T-cell (primary cell): Measurements from ENCODE around the gene SPAG6. TPM values are rescaled to one million over a fixed set of nuclear protein-coding genes. Genes with fewer than 3 reads are reported as not detected.

ENCODE experiments used
- ATAC-seq, 4 experiments: fragments of 200-7000 bp in 3 of 4; fragments of 150-1000 bp in 1 of 4; cut with Tn5 transposase; replicated peaks in 1 of 4; 1 replicate in 3 of 4; 2 replicates in 1 of 4; pipeline ENCODE4 v1.10.0; 2021; ENCODE audit warnings: moderate library complexity in 3 of 4, mild to moderate bottlenecking in 2 of 4, moderate number of reproducible peaks in 1 of 4
- CTCF ChIA-PET, 2 donors: fragments of 300-600 bp; sonication (Branson Sonifier 250); formaldehyde crosslinking; loops; one replicate each; lab custom pipeline; 2022; ENCODE audit warnings: antibody characterized with exemption in 2 of 2; lab: Charles Lee
- POLR2A ChIA-PET, 2 donors: fragments of 300-600 bp; sonication (Branson Sonifier 250); formaldehyde crosslinking; loops; one replicate each; lab custom pipeline; 2022; ENCODE audit warnings: antibody characterized with exemption in 2 of 2; lab: Charles Lee
- DNase-seq, 35 experiments: peaks; one replicate each; pipeline versions ENCODE4 v3.0.0 to v3.0.0-alpha.2; 2013 to 2023
- H3K27ac ChIP-seq: one replicate; pipeline ENCODE4 v1.5.1; 2013; ENCODE audit warnings: low read length
- H3K27me3 ChIP-seq, 2 experiments: replicated peaks in 1 of 2; 1 replicate in 1 of 2; 2 replicates in 1 of 2; pipeline versions ENCODE4 v1.6.1 to v1.7.0; 2013; ENCODE audit warnings: low read length in 1 of 2, mixed read lengths in 1 of 2; ENCODE audit not compliant: control insufficient read depth in 2 of 2, insufficient read depth in 2 of 2; ENCODE audit errors: extremely low read depth in 1 of 2
- H3K36me3 ChIP-seq, 2 donors: 1 replicate in 1 of 2; 2 replicates in 1 of 2; pipeline versions ENCODE4 v1.6.1 to v1.7.0; 2013; ENCODE audit warnings: low read length in 1 of 2; ENCODE audit not compliant: control insufficient read depth in 2 of 2, insufficient read depth in 1 of 2; ENCODE audit errors: extremely low read depth in 1 of 2
- H3K4me1 ChIP-seq, 2 experiments: 1 replicate in 1 of 2; 2 replicates in 1 of 2; pipeline versions ENCODE4 v1.6.1 to v1.7.0; 2013; ENCODE audit warnings: low read length in 2 of 2, mixed read lengths in 1 of 2; ENCODE audit not compliant: insufficient read depth in 2 of 2, control insufficient read depth in 1 of 2; ENCODE audit errors: extremely low read depth in 1 of 2
- H3K4me3 ChIP-seq, 2 donors: 1 replicate in 1 of 2; 2 replicates in 1 of 2; pipeline versions ENCODE4 v1.5.1 to v1.7.0; 2013; ENCODE audit warnings: mild to moderate bottlenecking in 2 of 2, low read length in 1 of 2, moderate library complexity in 1 of 2; ENCODE audit not compliant: control insufficient read depth in 1 of 2; ENCODE audit errors: extremely low read depth in 1 of 2
- H3K9me3 ChIP-seq: 2 replicates; pipeline ENCODE4 v1.7.0; 2013
- H3K27ac Mint-ChIP-seq, 2 donors: one replicate each; pipeline ENCODE4 v1.8.0; 2020 to 2021; ENCODE audit warnings: mild to moderate bottlenecking in 2 of 2, mixed read lengths in 2 of 2
- H3K27me3 Mint-ChIP-seq, 2 donors: one replicate each; pipeline ENCODE4 v1.8.0; 2021 to 2022; ENCODE audit warnings: mixed read lengths in 2 of 2
- H3K36me3 Mint-ChIP-seq: one replicate; pipeline ENCODE4 v1.8.0; 2021; ENCODE audit warnings: mixed read lengths
- H3K4me1 Mint-ChIP-seq, 3 donors: one replicate each; pipeline ENCODE4 v1.8.0; 2020 to 2022; ENCODE audit warnings: mixed read lengths in 3 of 3, mild to moderate bottlenecking in 1 of 3
- H3K4me3 Mint-ChIP-seq, 3 donors: one replicate each; pipeline ENCODE4 v1.8.0; 2020 to 2022; ENCODE audit warnings: mild to moderate bottlenecking in 3 of 3, mixed read lengths in 3 of 3, moderate library complexity in 3 of 3
- H3K9me3 Mint-ChIP-seq, 3 donors: one replicate each; pipeline ENCODE4 v1.8.0; 2020 to 2022; ENCODE audit warnings: mixed read lengths in 3 of 3
- WGBS: methylation state at CpG from one replicate; pipeline ENCODE4 v1.1.5; 2013; ENCODE audit warnings: missing lambda C conversion rate; ENCODE audit not compliant: insufficient coverage; 5-methylcytosine and 5-hydroxymethylcytosine counted together
- total RNA-seq, 35 experiments: library from RNA in 6 of 35; stranded (reverse) in 6 of 35; fragments of 120-200 nt in 1 of 35; gene quantifications; one replicate each; pipeline versions ENCODE4 v1.2.1 to v1.2.4 and lab custom pipeline; 2013 to 2026

Gene SPAG6
- total RNA-seq, 5 donors from 2014 or later (not counting 1 experiment from before 2014, with no cell fraction given), result 0.23 to 0.33 TPM; not detected in 3

DNA sequence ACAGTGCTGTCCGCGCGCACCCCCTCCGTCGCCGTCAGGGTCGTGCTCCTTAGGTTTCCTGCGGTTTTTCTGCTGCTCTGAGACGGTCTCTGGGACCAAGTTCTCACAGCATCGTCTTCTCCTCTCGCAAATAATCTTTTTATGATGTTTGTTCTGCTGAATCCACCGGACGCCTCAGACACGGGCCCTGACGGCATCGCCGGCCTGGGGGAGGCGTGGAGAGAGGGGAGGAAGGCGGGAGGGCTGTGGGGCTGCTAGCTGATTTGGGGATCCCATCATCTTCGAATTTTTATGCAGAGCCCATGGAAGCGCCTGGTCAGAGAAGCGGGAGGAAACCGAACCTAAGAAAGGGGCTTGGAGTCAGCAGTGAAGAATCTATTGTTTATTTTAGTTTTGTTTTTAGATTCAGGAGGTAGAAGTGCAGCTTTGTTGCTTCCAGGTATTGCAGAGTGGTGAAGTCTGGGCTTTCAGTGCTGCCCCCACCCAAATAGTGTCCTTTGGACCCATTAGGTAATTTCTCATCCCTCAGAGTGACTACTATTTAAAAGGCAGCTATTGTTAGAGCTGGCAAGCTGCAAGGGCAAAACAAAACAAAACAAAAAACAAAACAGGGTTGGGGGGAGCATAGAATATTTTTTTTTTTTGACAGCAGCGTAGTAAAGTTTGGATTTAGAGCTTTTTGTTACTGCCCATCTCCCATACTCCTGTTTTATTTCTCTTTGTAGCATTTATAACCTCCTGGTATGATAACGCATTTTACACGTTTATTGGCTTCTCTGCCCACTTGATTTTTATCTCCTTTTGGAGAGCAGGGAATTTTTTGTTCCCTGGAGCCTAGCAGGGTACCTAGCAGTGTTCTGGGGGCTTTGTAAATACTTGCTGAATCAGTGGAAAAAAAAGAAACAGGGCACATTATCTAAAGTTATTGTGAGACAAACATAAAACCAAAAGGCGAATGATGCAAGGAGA is 92.6 kb downstream of the SPAG6 start:
- H3K4me1 ChIP-seq, result peaks cover 8 to 19% of the 10 kb centered on the region in 2 experiments
- Mint-ChIP-seq H3K36me3 (no peaks in the 10 kb centered on the region), H3K9me3 (no peaks in the 10 kb centered on the region), H3K4me1 (peaks cover 25 to 36% (median 35%) of the 10 kb centered on the region in 3 donors), H3K27me3 (peaks cover 0 to 1% of the 10 kb centered on the region in 2 donors), H3K27ac (peak overlapping the region; percentile 98 to 100), H3K4me3 (peak overlapping the region; percentile 95 to 97 (median 96))
- H3K36me3 ChIP-seq, result no peaks in the 10 kb centered on the region
- 6% methylated on average over 20 of the region's 27 CpGs for WGBS
- DNase-seq, result peak in 25 of 35 experiments; percentile 7 to 63 (median 27)
- ATAC-seq, result peak; percentile 19 to 39 (median 25)
- POLR2A ChIA-PET, result interaction anchor here (0.6 to 1.3 kb wide), 7 partner anchors 10 to 729 kb away, joined by 3 to 5 read pairs (median 3); partner anchors contain the start of genes DNAJC1 (in 2 of the 2) and COMMD3 (in 1 of the 2)
- no peaks in the 10 kb centered on the region for H3K9me3 ChIP-seq
- CTCF ChIA-PET, result interaction anchor here (0.6 to 1.3 kb wide), 4 partner anchors 10 to 447 kb away, joined by 3 to 6 read pairs (median 4); partner anchors contain the start of gene SPAG6 (in 1 of the 2)
- peak overlapping the region; percentile 80 to 96 for H3K4me3 ChIP-seq
- no peaks in the 10 kb centered on the region for H3K27me3 ChIP-seq
- peak overlapping the region; percentile 97 for H3K27ac ChIP-seq

DNA sequence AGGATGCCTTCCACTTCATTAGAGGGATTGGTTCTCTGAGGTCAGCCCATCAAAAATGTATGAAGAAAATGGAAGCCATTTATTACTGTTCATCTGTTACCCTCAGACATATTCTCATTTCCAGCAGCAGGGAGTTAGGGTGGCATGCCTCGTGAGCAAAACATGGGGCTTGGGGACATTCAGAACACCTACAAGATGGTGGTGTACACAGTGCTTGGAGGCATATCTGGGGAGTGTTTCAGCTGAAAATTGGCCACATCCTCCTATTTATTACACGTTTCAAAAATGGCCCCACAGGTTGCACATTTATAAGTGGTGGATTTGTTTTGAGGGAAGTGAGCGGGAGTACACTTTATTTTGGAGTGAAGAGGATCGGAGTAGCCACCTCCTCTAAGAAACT is 93.4 kb downstream of the SPAG6 start:
- Histone ChIP-seq H3K9me3 (no peaks in the 10 kb centered on the region), H3K27ac (peak overlapping the region; percentile 97), H3K4me3 (no peak overlapping the region), H3K36me3 (no peaks in the 10 kb centered on the region), H3K27me3 (no peaks in the 10 kb centered on the region), H3K4me1 (peaks cover 8 to 19% of the 10 kb centered on the region in 2 experiments)
- Mint-ChIP-seq H3K4me1 (peaks cover 25 to 36% (median 35%) of the 10 kb centered on the region in 3 donors), H3K9me3 (no peaks in the 10 kb centered on the region), H3K27me3 (no peaks in the 10 kb centered on the region), H3K36me3 (no peaks in the 10 kb centered on the region), H3K27ac (peak overlapping the region; percentile 69 to 100), H3K4me3 (peak overlapping the region; percentile 95 to 97 (median 96))
- POLR2A ChIA-PET, result interaction anchor here (0.6 to 1.3 kb wide), 3 partner anchors 123 to 730 kb away, joined by 3 read pairs; partner anchors contain the start of genes COMMD3 (in 1 of the 2) and DNAJC1 (in 1 of the 2)
- WGBS, result no CpG with 5 or more reads among the region's 4 CpGs
- DNase-seq (peak in 1 of 35 experiments; percentile 13), ATAC-seq (no peak)
- CTCF ChIA-PET, result interaction anchor here in 1 of 2 donors (0.7 to 1.3 kb wide), 2 partner anchors 93 to 447 kb away, joined by 3 to 4 read pairs; partner anchors contain the start of gene SPAG6

DNA sequence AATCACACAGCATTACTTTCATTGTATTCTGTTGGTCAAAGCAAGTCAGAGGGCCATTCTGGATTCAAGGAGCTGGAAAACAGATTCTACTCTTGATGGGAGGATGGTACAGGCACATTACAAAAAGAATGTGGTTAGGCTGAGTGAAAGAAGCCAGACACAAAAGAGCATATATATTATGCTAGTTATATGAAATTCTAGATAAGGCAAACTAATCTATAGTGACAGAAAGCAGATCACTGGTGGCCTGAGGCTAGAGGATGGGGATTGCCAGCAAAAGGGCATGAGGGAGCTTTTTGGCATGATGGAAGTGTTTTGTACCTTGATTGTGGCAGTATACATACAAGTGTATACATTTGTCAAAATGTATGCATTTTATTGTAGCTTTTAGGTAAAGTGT is 96.8 kb downstream of the SPAG6 start:
- Histone ChIP-seq H3K9me3 (no peaks in the 10 kb centered on the region), H3K4me3 (no peak overlapping the region), H3K4me1 (peaks cover 7 to 10% of the 10 kb centered on the region in 2 experiments), H3K36me3 (no peaks in the 10 kb centered on the region), H3K27me3 (peaks cover 0 to 6% of the 10 kb centered on the region in 2 experiments), H3K27ac (no peak overlapping the region)
- Mint-ChIP-seq H3K27me3 (peaks cover 2 to 9% of the 10 kb centered on the region in 2 donors), H3K36me3 (no peaks in the 10 kb centered on the region), H3K4me3 (no peak overlapping the region), H3K27ac (no peak overlapping the region), H3K4me1 (peaks cover 20 to 25% (median 24%) of the 10 kb centered on the region in 3 donors), H3K9me3 (no peaks in the 10 kb centered on the region)
- ChIA-PET POLR2A (no interaction called here), CTCF (interaction anchor here in 1 of 2 donors (0.6 kb wide), 2 partner anchors 538 to 631 kb away, joined by 3 read pairs; no protein-coding TSS in a partner anchor)
- DNase-seq (no peak), ATAC-seq (no peak)

DNA sequence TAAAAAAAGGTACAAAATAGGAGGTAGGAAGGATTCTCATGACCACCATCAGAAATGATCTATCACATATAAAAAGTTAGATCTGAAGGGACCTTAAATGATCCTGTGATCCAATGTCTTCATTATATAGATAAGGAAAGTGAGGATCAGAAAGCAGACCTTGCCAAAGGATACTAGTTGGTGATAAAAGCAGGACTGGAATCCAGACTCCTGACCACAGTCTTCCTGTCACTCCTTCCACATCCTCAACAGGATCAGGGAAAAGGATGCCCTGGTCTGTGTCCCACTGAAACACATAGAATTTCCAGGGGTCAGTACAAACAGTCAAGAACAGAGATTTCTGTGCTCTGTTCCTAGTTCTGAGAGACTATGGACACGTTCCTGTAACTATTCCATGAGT is 97.2 kb downstream of the SPAG6 start:
- no peaks in the 10 kb centered on the region for H3K36me3 ChIP-seq
- H3K27me3 ChIP-seq, result peaks cover 0 to 6% of the 10 kb centered on the region in 2 experiments
- peaks cover 2 to 9% of the 10 kb centered on the region in 2 donors for H3K27me3 Mint-ChIP-seq
- no peaks in the 10 kb centered on the region for H3K36me3 Mint-ChIP-seq
- ChIA-PET CTCF (interaction anchor here in 1 of 2 donors (0.6 kb wide), 1 partner anchor 631 kb away, joined by 3 read pairs; no protein-coding TSS in a partner anchor), POLR2A (no interaction called here)
- H3K9me3 ChIP-seq, result no peaks in the 10 kb centered on the region
- no peak overlapping the region for H3K4me3 Mint-ChIP-seq
- DNase-seq (no peak), ATAC-seq (no peak)
- no peaks in the 10 kb centered on the region for H3K9me3 Mint-ChIP-seq
- H3K4me1 Mint-ChIP-seq, result peaks cover 20 to 25% (median 24%) of the 10 kb centered on the region in 3 donors
- H3K27ac ChIP-seq, result no peak overlapping the region
- H3K4me3 ChIP-seq, result no peak overlapping the region
- peaks cover 7 to 10% of the 10 kb centered on the region in 2 experiments for H3K4me1 ChIP-seq
- WGBS, result no CpG with 5 or more reads among the region's 1 CpG
- H3K27ac Mint-ChIP-seq, result no peak overlapping the region

- Histone ChIP-seq H3K27ac (no peak overlapping the region), H3K9me3 (no peaks in the 10 kb centered on the region), H3K4me1 (peaks cover 2 to 6% of the 10 kb centered on the region in 2 experiments), H3K36me3 (no peaks in the 10 kb centered on the region), H3K4me3 (no peak overlapping the region), H3K27me3 (peaks cover 0 to 11% of the 10 kb centered on the region in 2 experiments)
- ChIA-PET CTCF (no interaction called here), POLR2A (no interaction called here)
- H3K4me1 Mint-ChIP-seq, result peaks cover 13 to 17% (median 16%) of the 10 kb centered on the region in 3 donors
- no peak overlapping the region for H3K27ac Mint-ChIP-seq
- no peaks in the 10 kb centered on the region for H3K9me3 Mint-ChIP-seq
- peaks cover 5 to 9% of the 10 kb centered on the region in 2 donors for H3K27me3 Mint-ChIP-seq
- no peak for DNase-seq
- no peak for ATAC-seq
- no peak overlapping the region for H3K4me3 Mint-ChIP-seq
- H3K36me3 Mint-ChIP-seq, result peaks cover 1% of the 10 kb centered on the region
- WGBS, result 67% methylated on average over 1 of the region's 6 CpGs
Observed at GRCh38 chr10:22443175-22443901, 98.0 kb downstream of the SPAG6 start.
